Measurements from ENCODE around the gene AIPL1. TPM values are rescaled to one million over a fixed set of nuclear protein-coding genes. Genes with fewer than 3 reads are reported as not detected.

The AIPL1 gene
- total RNA-seq, 1 donor from 2014 or later, result not detected

DNA sequence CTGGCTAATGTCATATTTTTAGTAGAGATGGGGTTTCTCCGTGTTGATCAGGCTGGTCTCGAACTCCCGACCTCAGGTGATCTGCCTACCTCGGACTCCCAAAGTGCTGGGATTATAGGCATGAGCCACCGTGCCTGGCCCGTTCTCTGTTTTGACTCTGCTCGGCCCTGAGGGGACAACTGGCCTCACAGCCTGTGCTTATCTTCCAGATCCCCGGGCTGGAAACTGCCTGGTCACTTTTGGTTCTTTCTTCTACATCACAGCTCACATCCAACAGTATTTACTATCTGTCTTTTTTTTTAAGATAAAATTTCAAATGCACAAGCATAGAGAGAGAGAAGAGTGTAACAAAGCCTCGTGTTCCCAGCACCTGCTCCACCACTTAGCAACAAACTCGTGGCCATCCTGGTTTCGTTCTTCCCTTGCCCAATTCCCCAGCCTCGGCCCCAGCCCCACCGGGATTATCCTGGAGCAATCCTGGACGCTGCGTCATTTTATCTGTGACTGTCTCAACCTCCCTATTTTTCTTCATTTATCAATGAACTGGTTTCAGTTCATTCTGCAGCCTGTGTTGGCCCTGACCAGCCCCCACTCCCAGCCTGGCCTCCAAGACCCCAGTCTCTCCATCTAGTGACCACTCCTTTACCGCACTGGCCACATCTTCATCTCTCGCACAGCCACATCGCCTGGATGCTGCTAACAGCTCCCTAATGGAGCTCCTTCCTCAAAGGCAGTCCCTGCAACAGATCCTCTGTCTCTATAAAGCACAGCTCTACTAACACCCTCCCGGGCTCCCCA is 30.5 kb upstream of the AIPL1 start:
- no peak for DNase-seq (ENCODE audit: low read depth, low spot score)

- DNase-seq (ENCODE audit: low read depth, low spot score), result no peak
These were observed 29.6 kb upstream of the AIPL1 start for GRCh38 chr17:6464446-6465041.

GRCh38 chr17:6463616-6464445 is 28.9 kb upstream of the AIPL1 start:
- no peak for DNase-seq (ENCODE audit: low read depth, low spot score)

- no peak for DNase-seq (ENCODE audit: low read depth, low spot score)
These were observed 27.8 kb upstream of the AIPL1 start for GRCh38 chr17:6462692-6463091.

GRCh38 chr17:6461792-6462524 is 27.0 kb upstream of the AIPL1 start:
- no peak for DNase-seq (ENCODE audit: low read depth, low spot score)

- no peak for DNase-seq (ENCODE audit: low read depth, low spot score)
These were observed 26.3 kb upstream of the AIPL1 start for GRCh38 chr17:6461246-6461645.

- DNase-seq (ENCODE audit: low read depth, low spot score), result no peak
These were observed 25.7 kb upstream of the AIPL1 start for GRCh38 chr17:6460531-6461161.

GRCh38 chr17:6458460-6458950 is 23.6 kb upstream of the AIPL1 start:
- no peak for DNase-seq (ENCODE audit: low read depth, low spot score)

DNA sequence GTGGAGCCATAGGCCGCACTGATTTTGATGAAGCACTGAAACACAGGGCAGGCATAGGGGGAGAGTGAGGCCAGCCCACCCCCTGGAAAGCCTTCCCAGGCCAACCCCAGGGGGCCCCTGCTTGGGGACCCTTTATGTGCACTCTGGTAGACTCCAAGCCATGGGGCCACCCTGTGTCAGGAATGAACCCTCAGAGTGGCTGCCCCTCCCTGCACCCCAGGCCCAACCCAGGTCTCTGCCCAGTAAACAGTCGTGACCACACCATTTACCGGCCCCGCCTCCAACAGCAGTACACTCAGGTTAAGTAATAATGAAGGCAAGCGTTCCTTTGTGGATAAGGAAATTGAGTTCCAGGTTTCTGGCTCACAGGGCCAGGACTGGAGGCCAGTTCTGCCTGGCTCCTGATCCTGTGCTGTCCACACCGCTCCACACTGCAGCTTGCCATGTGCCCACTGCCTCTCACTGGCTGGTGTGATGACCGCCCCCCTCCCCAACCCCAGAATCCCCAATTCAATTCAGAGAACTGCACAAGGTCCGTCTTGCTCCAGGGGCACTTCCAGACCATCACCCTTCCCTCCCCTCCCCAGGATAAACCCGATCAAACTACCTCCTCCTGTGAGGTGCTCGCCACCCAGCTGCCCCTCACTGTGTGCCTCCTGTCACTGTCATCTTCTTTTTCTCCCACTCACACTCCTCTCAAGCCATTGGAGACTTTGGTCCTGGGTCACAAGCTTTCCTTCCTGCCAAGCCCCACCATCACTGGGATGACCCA is 23.0 kb upstream of the AIPL1 start:
- DNase-seq (ENCODE audit: low read depth, low spot score), result no peak

DNA sequence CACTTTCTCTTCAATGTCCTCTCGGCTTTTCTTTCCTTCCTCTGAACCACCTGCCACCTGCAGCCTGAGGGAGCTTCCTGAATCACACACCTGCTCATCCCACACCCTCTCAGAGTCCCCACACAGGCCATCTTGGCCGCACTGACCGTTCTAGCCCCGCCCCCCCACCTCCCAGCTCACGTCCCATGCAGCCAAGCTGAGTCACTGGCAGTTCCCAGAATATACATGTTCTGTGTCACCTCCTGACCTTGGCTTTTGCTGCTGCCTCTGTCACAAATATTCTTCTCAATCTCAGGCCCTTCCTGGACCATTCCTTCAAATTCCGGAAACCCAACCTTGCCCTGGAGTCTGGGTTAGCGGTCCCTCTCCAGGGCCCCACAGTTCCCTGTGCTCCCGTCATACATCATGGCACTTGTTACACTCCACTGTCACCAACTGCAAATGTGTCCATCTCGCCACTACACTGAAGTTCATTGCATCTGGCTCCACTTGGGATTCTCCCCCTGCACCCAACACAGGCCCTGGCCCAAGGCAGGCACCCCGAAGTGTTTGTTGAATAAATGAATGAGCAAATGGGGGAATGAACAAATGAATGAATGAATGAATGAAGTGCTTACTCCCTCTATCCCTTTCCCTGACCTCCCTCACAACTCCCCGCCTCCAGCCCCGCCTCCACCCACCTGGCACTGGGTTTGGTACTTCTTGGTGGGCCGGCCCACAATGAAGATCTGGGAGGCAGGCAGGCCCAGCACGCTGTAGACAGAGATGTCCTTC is 22.2 kb upstream of the AIPL1 start:
- DNase-seq (ENCODE audit: low read depth, low spot score), result no peak

- DNase-seq (ENCODE audit: low read depth, low spot score), result no peak
These were observed 21.4 kb upstream of the AIPL1 start for GRCh38 chr17:6456321-6456720.

GRCh38 chr17:6455321-6455705 is 20.4 kb upstream of the AIPL1 start:
- no peak for DNase-seq (ENCODE audit: low read depth, low spot score)

GRCh38 chr17:6454495-6455320 is 19.8 kb upstream of the AIPL1 start:
- no peak for DNase-seq (ENCODE audit: low read depth, low spot score)

GRCh38 chr17:6453279-6454024 is 18.5 kb upstream of the AIPL1 start:
- DNase-seq (ENCODE audit: low read depth, low spot score), result no peak

DNA sequence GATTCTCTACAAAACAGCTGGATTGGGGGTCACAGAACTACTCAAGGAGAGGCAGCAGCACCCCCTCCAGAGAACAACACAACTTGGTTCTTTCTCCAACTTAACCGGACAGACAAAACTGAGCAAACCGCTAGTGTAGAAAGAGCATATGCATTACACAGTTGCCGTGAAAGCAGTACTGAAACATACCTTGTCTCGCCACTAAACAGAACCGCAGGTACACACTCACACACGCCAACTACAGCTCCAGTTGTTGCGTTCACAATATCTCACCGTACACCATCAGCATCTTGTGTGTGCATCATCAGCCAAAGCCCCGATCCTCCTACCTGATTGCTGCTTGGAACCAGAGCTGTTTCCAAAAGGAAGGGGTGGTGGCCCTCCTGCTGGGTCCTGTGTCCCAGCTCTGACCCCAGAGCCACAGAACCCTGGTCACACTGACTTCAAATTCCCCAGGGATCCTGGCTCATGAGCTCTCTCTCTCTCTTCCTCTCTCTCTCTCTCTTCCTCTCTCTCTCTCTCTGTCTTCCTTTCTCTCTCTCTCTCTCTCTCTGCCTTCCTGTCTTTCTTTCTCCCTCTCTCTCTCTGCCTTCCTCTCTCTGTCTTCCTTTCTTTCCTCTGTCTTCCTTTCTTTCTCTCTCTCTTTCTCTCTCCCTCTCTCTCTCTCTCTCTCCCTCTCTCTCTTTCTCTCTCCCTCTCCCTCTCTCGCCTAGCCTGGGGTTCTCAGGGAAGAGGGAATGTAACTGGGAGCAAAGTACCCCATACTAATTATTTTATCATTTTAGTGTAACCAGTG is 17.7 kb upstream of the AIPL1 start:
- no peak for DNase-seq (ENCODE audit: low read depth, low spot score)

DNA sequence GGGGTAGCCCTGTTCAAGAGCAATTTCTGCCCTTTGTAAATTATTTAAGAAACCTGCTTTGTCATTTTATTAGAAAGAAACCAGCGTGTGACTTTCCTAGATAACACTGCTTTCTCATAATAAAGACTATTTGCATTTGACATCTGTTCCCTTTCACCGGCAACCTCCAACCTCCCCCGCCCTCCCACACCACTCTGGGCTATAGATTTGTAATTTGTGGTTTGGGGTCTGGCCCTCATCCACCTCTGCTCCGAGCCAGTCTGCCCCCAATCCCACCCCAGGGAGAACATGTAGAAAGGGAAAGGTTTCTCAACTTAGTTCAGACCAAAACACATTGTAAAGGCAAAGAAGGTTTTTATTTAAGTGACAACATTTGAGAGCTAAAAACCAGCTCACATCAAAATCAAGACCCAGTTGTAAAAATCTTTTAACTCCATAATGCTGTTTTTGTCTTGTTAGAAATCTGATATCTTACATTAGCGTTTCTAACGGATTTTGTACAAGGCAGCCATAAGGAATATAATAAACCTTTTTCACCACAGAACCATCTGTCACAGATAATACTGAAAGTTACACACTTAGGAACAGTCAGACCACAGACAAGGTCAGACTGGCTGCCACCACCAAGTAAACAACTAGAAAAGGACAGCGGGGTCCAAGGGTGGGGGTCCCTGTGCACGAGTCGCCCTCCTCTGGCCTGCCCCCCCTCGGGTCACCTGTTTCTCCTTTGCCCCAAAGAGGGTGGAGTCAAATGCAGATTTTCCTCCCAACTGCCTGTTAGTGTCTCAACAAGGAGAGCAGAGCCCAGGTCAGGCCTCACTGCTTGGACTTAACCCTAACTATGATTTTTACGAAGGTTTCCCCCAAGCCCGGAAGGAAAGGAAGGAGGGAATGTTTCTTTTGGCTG is 16.3 kb upstream of the AIPL1 start:
- DNase-seq (ENCODE audit: low read depth, low spot score), result no peak

Measured in pulmonary artery endothelial cell (primary cell).